H9 (cell line): ENCODE measurements around the gene CCDC88C. TPM values are rescaled to one million over a fixed set of nuclear protein-coding genes. Genes with fewer than 3 reads are reported as not detected.

Source experiments
- DNase-seq: peaks from one replicate; pipeline ENCODE4 v3.0.0-alpha.2; 2017
- H2AFZ ChIP-seq: one replicate; pipeline ENCODE4 v1.6.1; 2013; ENCODE audit warnings: mild to moderate bottlenecking, low read length, control low read depth, moderate library complexity
- H2AK5ac ChIP-seq: 2 replicates; pipeline ENCODE4 v1.6.1; 2013; ENCODE audit warnings: low read length, control low read depth, mixed read lengths; ENCODE audit not compliant: insufficient read length
- H2BK120ac ChIP-seq: one replicate; pipeline ENCODE4 v1.6.1; 2013; ENCODE audit warnings: low read depth, mild to moderate bottlenecking, low read length, control low read depth, inconsistent platforms; ENCODE audit not compliant: poor library complexity, severe bottlenecking
- H2BK12ac ChIP-seq: 2 replicates; pipeline ENCODE4 v1.6.1; 2013; ENCODE audit warnings: low read length, control low read depth, mixed read lengths, low read depth; ENCODE audit not compliant: insufficient read length
- H2BK15ac ChIP-seq: 2 replicates; pipeline ENCODE4 v1.6.1; 2013; ENCODE audit warnings: low read depth, low read length, control low read depth
- H2BK20ac ChIP-seq: one replicate; pipeline ENCODE4 v1.6.1; 2013; ENCODE audit warnings: low read depth, mild to moderate bottlenecking, low read length, control low read depth, inconsistent platforms; ENCODE audit not compliant: poor library complexity, severe bottlenecking
- H2BK5ac ChIP-seq: 2 replicates; pipeline ENCODE4 v1.6.1; 2013; ENCODE audit warnings: low read length, control low read depth, mixed read lengths; ENCODE audit not compliant: insufficient read length
- H3K14ac ChIP-seq: 2 replicates; pipeline ENCODE4 v1.6.1; 2013; ENCODE audit warnings: low read length, control low read depth; ENCODE audit not compliant: insufficient read depth
- H3K18ac ChIP-seq: 2 replicates; pipeline ENCODE4 v1.6.1; 2013; ENCODE audit warnings: low read depth, mild to moderate bottlenecking, mixed read lengths, low read length, control low read depth; ENCODE audit not compliant: insufficient read length
- H3K23ac ChIP-seq: 2 replicates; pipeline ENCODE4 v1.6.1; 2013; ENCODE audit warnings: low read length, control low read depth, mixed read lengths, low read depth; ENCODE audit not compliant: insufficient read length
- H3K23me2 ChIP-seq: 2 replicates; pipeline ENCODE4 v1.6.1; 2013; ENCODE audit warnings: low read depth, mild to moderate bottlenecking, mixed read lengths, low read length, control low read depth; ENCODE audit not compliant: insufficient read length, poor library complexity, severe bottlenecking
- H3K27ac ChIP-seq: 2 replicates; pipeline ENCODE4 v1.5.1; 2013; ENCODE audit warnings: low read length, control low read depth, mixed read lengths, low read depth; ENCODE audit not compliant: insufficient read length
- H3K27me3 ChIP-seq: 2 replicates; pipeline ENCODE4 v1.6.1; 2013; ENCODE audit warnings: low read length, control low read depth, inconsistent platforms; ENCODE audit not compliant: insufficient read depth
- H3K4ac ChIP-seq: 2 replicates; pipeline ENCODE4 v1.6.1; 2013; ENCODE audit warnings: low read depth, mild to moderate bottlenecking, control low read depth, inconsistent platforms, low read length, moderate library complexity
- H3K4me1 ChIP-seq: 2 replicates; pipeline ENCODE4 v1.6.1; 2013; ENCODE audit warnings: low read length, control low read depth, inconsistent platforms; ENCODE audit not compliant: insufficient read depth
- H3K4me2 ChIP-seq: 2 replicates; pipeline ENCODE4 v1.6.1; 2013; ENCODE audit warnings: low read length, control low read depth, mixed read lengths; ENCODE audit not compliant: insufficient read length, insufficient read depth
- H3K56ac ChIP-seq: 2 replicates; pipeline ENCODE4 v1.6.1; 2013; ENCODE audit warnings: low read depth, mild to moderate bottlenecking, mixed read lengths, low read length, control low read depth; ENCODE audit not compliant: insufficient read length
- H3K79me1 ChIP-seq: 2 replicates; pipeline ENCODE4 v1.6.1; 2013; ENCODE audit warnings: low read depth, mild to moderate bottlenecking, moderate library complexity, low read length, control low read depth, inconsistent platforms; ENCODE audit not compliant: insufficient read depth, poor library complexity, severe bottlenecking
- H3K79me2 ChIP-seq: 2 replicates; pipeline ENCODE4 v1.6.1; 2013; ENCODE audit warnings: low read length, control low read depth, inconsistent platforms; ENCODE audit not compliant: insufficient read depth
- H3K9ac ChIP-seq: 2 replicates; pipeline ENCODE4 v1.6.1; 2013; ENCODE audit warnings: low read length, control low read depth, mixed read lengths; ENCODE audit not compliant: insufficient read length; ENCODE audit errors: extremely low read depth
- H3K9me3 ChIP-seq: one replicate; pipeline ENCODE4 v1.6.1; 2013; ENCODE audit warnings: low read depth, low read length, inconsistent platforms; ENCODE audit not compliant: control insufficient read depth
- H3T11ph ChIP-seq: one replicate; pipeline ENCODE4 v1.6.1; 2013; ENCODE audit warnings: mild to moderate bottlenecking, low read length, control low read depth, inconsistent platforms
- H4K20me1 ChIP-seq: one replicate; pipeline ENCODE4 v1.6.1; 2013; ENCODE audit not compliant: control insufficient read depth, insufficient read length, insufficient read depth
- H4K5ac ChIP-seq: 2 replicates; pipeline ENCODE4 v1.6.1; 2013; ENCODE audit warnings: low read depth, mild to moderate bottlenecking, mixed read lengths, low read length, control low read depth; ENCODE audit not compliant: insufficient read length
- H4K8ac ChIP-seq: replicated peaks from 2 replicates; pipeline ENCODE4 v1.6.1; 2013; ENCODE audit warnings: low read length, control low read depth, mixed read lengths, low read depth; ENCODE audit not compliant: insufficient read length
- H4K91ac ChIP-seq: 2 replicates; pipeline ENCODE4 v1.6.1; 2013; ENCODE audit warnings: low read depth, mild to moderate bottlenecking, moderate library complexity, mixed read lengths, low read length, control low read depth; ENCODE audit not compliant: insufficient read length
- H3K27ac Mint-ChIP-seq, 3 experiments: 2 replicates in 2 of 3; 3 replicates in 1 of 3; pipeline ENCODE4 v1.8.0; 2020 to 2021; ENCODE audit warnings: mixed read lengths in 3 of 3, mild to moderate bottlenecking in 1 of 3, moderate library complexity in 1 of 3
- H3K27me3 Mint-ChIP-seq: 2 replicates; pipeline ENCODE4 v1.8.0; 2021; ENCODE audit warnings: low read depth, mild to moderate bottlenecking, moderate library complexity, mixed read lengths
- H3K36me3 Mint-ChIP-seq, 3 experiments: 2 replicates in 2 of 3; 3 replicates in 1 of 3; pipeline ENCODE4 v1.8.0; 2020 to 2021; ENCODE audit warnings: low read depth in 3 of 3, mixed read lengths in 3 of 3; ENCODE audit not compliant: insufficient read depth in 1 of 3
- H3K4me1 Mint-ChIP-seq, 2 experiments: 2 replicates each; pipeline ENCODE4 v1.8.0; 2020; ENCODE audit warnings: mixed read lengths in 2 of 2
- H3K4me3 Mint-ChIP-seq, 2 experiments: 2 replicates in 1 of 2; 3 replicates in 1 of 2; pipeline ENCODE4 v1.8.0; 2020 to 2021; ENCODE audit warnings: mild to moderate bottlenecking in 2 of 2, mixed read lengths in 2 of 2, moderate library complexity in 1 of 2
- H3K9me3 Mint-ChIP-seq, 2 experiments: 2 replicates in 1 of 2; 3 replicates in 1 of 2; pipeline ENCODE4 v1.8.0; 2020; ENCODE audit warnings: mild to moderate bottlenecking in 2 of 2, mixed read lengths in 2 of 2, moderate library complexity in 1 of 2
- CTCF ChIP-seq: fragments of 200-600 bp; sonication (generic); conservative IDR thresholded peaks from 3 replicates; pipeline ENCODE4 v1.8.0; 2021; ENCODE audit warnings: antibody characterized with exemption, mild to moderate bottlenecking
- WGBS: extraction: QIAGEN DNeasy Blood & Tissue Kit; methylation state at CpG from one replicate; pipeline ENCODE4 v1.1.7; 2013; ENCODE audit warnings: missing lambda C conversion rate, low lambda C conversion rate, mixed read lengths; ENCODE audit not compliant: insufficient read length; ENCODE audit errors: extremely low coverage; 5-methylcytosine and 5-hydroxymethylcytosine counted together
- total RNA-seq: library from RNA; stranded (reverse); gene quantifications from 2 replicates; pipeline ENCODE4 v1.2.1, GENCODE V29; 2021

CCDC88C gene
- total RNA-seq, 1 experiment from 2014 or later: 52.4 TPM

DNA sequence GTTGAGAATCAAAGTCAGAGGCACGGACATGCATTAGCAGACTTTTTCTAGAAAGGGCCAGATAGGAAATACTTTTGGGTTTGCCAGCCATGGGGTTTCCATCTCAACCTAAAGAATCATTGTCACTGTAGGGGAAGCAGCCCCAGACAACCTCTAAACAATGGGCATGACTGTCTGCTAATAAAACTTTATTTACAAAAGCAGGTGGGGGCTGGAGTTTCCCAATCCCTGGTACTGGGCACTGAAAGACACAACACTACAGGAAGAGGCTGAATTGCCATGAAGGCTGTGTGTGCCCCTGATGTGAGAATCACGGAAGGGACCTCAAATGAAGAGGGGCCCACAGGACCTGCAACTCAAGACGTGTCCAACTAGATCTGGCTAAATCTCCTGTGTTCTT, 111.1 kb downstream of the CCDC88C start:
- Histone ChIP-seq H3K4me2 (peak overlapping the region; percentile 26), H3T11ph (no peak overlapping the region)

More for the DNA sequence above, 111.1 kb downstream of the CCDC88C start:
- Histone ChIP-seq H2BK15ac (no peak overlapping the region), H2BK120ac (no peak overlapping the region), H2AK5ac (no peak overlapping the region), H3K79me2 (no peaks in the 10 kb centered on the region), H2BK20ac (no peak overlapping the region), H3K23ac (no peak overlapping the region), H4K5ac (no peak overlapping the region), H3K9me3 (no peaks in the 10 kb centered on the region), H3K9ac (no peak overlapping the region), H3K27me3 (no peaks in the 10 kb centered on the region), H4K8ac (no peak overlapping the region), H3K27ac (no peak overlapping the region), H3K56ac (no peak overlapping the region), H4K20me1 (no peaks in the 10 kb centered on the region), H2AFZ (no peak overlapping the region), H3K79me1 (no peaks in the 10 kb centered on the region), H3K4me1 (peaks cover 12% of the 10 kb centered on the region; the same call in 1 of the 2 replicates), H2BK5ac (no peak overlapping the region), H3K23me2 (no peaks in the 10 kb centered on the region), H2BK12ac (no peak overlapping the region), H3K18ac (no peak overlapping the region), H3K4ac (no peak overlapping the region), H3K14ac (no peak overlapping the region), H4K91ac (no peak overlapping the region)
- no peaks in the 10 kb centered on the region for H3K9me3 Mint-ChIP-seq
- H3K27me3 Mint-ChIP-seq: no peaks in the 10 kb centered on the region
- peak overlapping the region in 1 of 2 experiments; percentile 27; a peak in 2 of 5 replicates for H3K4me3 Mint-ChIP-seq
- peak overlapping the region; percentile 81 to 96 (median 89); a peak in 5 of 7 replicates for H3K27ac Mint-ChIP-seq
- peaks cover 37 to 46% of the 10 kb centered on the region in 2 experiments for H3K4me1 Mint-ChIP-seq
- DNase-seq: no peak
- TF ChIP-seq CTCF: no peak
- WGBS: no CpG with 5 or more reads among the region's 3 CpGs
- peaks cover 37 to 73% (median 64%) of the 10 kb centered on the region in 3 experiments for H3K36me3 Mint-ChIP-seq
